Activated CD8-positive, alpha-beta T cell treated with anti-CD3 and anti-CD28 coated beads for 36 hours (primary cell): ENCODE results near the gene TSEN15. TPM values are rescaled to one million over a fixed set of nuclear protein-coding genes. Genes with fewer than 3 reads are reported as not detected.

Experiments used
- ATAC-seq: fragments of 200-7000 bp; cut with Tn5 transposase; one replicate; pipeline ENCODE4 v1.10.0; 2021; ENCODE audit warnings: mild to moderate bottlenecking, moderate library complexity
- CTCF ChIA-PET: fragments of 350-600 bp; sonication (Branson Sonifier 250); formaldehyde crosslinking; loops from one replicate; lab custom pipeline; 2021; ENCODE audit warnings: antibody characterized with exemption; lab: Charles Lee
- POLR2A ChIA-PET: fragments of 350-600 bp; sonication (Branson Sonifier 250); formaldehyde crosslinking; loops from one replicate; lab custom pipeline; 2021; ENCODE audit warnings: antibody characterized with exemption; lab: Charles Lee
- DNase-seq: peaks from one replicate; pipeline ENCODE4 v3.0.0-alpha.2; 2020
- H3K27ac Mint-ChIP-seq: one replicate; pipeline ENCODE4 v1.8.0; 2021; ENCODE audit warnings: mild to moderate bottlenecking, mixed read lengths
- H3K27me3 Mint-ChIP-seq: one replicate; pipeline ENCODE4 v1.8.0; 2021; ENCODE audit warnings: mixed read lengths
- H3K36me3 Mint-ChIP-seq: one replicate; pipeline ENCODE4 v1.8.0; 2021; ENCODE audit warnings: low read depth, mixed read lengths
- H3K4me1 Mint-ChIP-seq: one replicate; pipeline ENCODE4 v1.8.0; 2021; ENCODE audit warnings: low read depth, mixed read lengths
- H3K4me3 Mint-ChIP-seq: one replicate; pipeline ENCODE4 v1.8.0; 2021; ENCODE audit warnings: mild to moderate bottlenecking, moderate library complexity, mixed read lengths
- H3K9me3 Mint-ChIP-seq: one replicate; pipeline ENCODE4 v1.8.0; 2021; ENCODE audit warnings: mixed read lengths
- CTCF ChIP-seq: fragments of 200-600 bp; IDR thresholded peaks from one replicate; pipeline ENCODE4 v1.8.0; 2022; ENCODE audit warnings: antibody characterized with exemption, mild to moderate bottlenecking
- intact Hi-C: fragments of 100-400 bp; cut with micrococcal nuclease; formaldehyde crosslinking; loops from one replicate; pipeline ENCODE4 v1.10.0; 2022
- total RNA-seq, 2 experiments: library from RNA; stranded (reverse); gene quantifications; one replicate each; pipeline ENCODE4 v1.2.3, GENCODE V29; 2021

TSEN15 gene
- total RNA-seq, 2 experiments from 2014 or later = 48.2 to 49.1 TPM

GRCh38 chr1:184080309-184080708 lies 28.8 kb downstream of the TSEN15 start:
- CTCF ChIA-PET = no interaction called here
- TF ChIP-seq CTCF = no peak
- H3K27me3 Mint-ChIP-seq = no peaks in the 10 kb centered on the region
- H3K27ac Mint-ChIP-seq = no peak overlapping the region
- POLR2A ChIA-PET = interaction anchor here (0.7 to 1.0 kb wide), 2 partner anchors 9 to 27 kb away, joined by 3 read pairs; no protein-coding TSS in a partner anchor
- no peak overlapping the region for H3K4me3 Mint-ChIP-seq
- intact Hi-C loops = no loop called here
- DNase-seq (no peak), ATAC-seq (no peak)
- H3K9me3 Mint-ChIP-seq = peaks cover 2% of the 10 kb centered on the region
- peaks cover 14% of the 10 kb centered on the region for H3K36me3 Mint-ChIP-seq
- peaks cover 23% of the 10 kb centered on the region for H3K4me1 Mint-ChIP-seq

GRCh38 chr1:184082541-184083415 lies 31.2 kb downstream of the TSEN15 start:
- Mint-ChIP-seq H3K27me3 (no peaks in the 10 kb centered on the region), H3K4me3 (no peak overlapping the region), H3K27ac (no peak overlapping the region), H3K9me3 (no peaks in the 10 kb centered on the region), H3K4me1 (peaks cover 18% of the 10 kb centered on the region), H3K36me3 (peaks cover 2% of the 10 kb centered on the region)
- intact Hi-C loops = no loop called here
- DNase-seq (no peak), ATAC-seq (no peak)
- ChIA-PET CTCF (interaction anchor here (1.0 to 1.5 kb wide), 2 partner anchors 9 to 140 kb away, joined by 4 read pairs; no protein-coding TSS in a partner anchor), POLR2A (no interaction called here)
- TF ChIP-seq CTCF = no peak

- H3K27ac Mint-ChIP-seq = no peak overlapping the region
- no peak for TF ChIP-seq CTCF
- H3K9me3 Mint-ChIP-seq = no peaks in the 10 kb centered on the region
- H3K36me3 Mint-ChIP-seq = peaks cover 4% of the 10 kb centered on the region
- ChIA-PET POLR2A (no interaction called here), CTCF (no interaction called here)
- H3K4me3 Mint-ChIP-seq = no peak overlapping the region
- no peaks in the 10 kb centered on the region for H3K27me3 Mint-ChIP-seq
- intact Hi-C loops = no loop called here
- DNase-seq (no peak), ATAC-seq (no peak)
- no peaks in the 10 kb centered on the region for H3K4me1 Mint-ChIP-seq
Measured at GRCh38 chr1:184085667-184086066, 34.1 kb downstream of the TSEN15 start.

- Mint-ChIP-seq H3K9me3 (no peaks in the 10 kb centered on the region), H3K27ac (no peak overlapping the region), H3K27me3 (no peaks in the 10 kb centered on the region), H3K36me3 (peaks cover 4% of the 10 kb centered on the region), H3K4me3 (no peak overlapping the region), H3K4me1 (no peaks in the 10 kb centered on the region)
- no peak for ATAC-seq
- POLR2A ChIA-PET = no interaction called here
- TF ChIP-seq CTCF = no peak
- CTCF ChIA-PET = interaction anchor here (0.8 kb wide), 1 partner anchor 11 kb away, joined by 3 read pairs; no protein-coding TSS in a partner anchor
- intact Hi-C loops = no loop called here
- DNase-seq = no peak
Measured at GRCh38 chr1:184088037-184088436, 36.5 kb downstream of the TSEN15 start.

GRCh38 chr1:184093071-184093470 lies 41.5 kb downstream of the TSEN15 start:
- ChIA-PET POLR2A (no interaction called here), CTCF (no interaction called here)
- no peak overlapping the region for H3K4me3 Mint-ChIP-seq

More at GRCh38 chr1:184093071-184093470, 41.5 kb downstream of the TSEN15 start:
- Mint-ChIP-seq H3K4me1 (no peaks in the 10 kb centered on the region), H3K36me3 (peaks cover 7% of the 10 kb centered on the region), H3K27me3 (no peaks in the 10 kb centered on the region), H3K27ac (no peak overlapping the region), H3K9me3 (no peaks in the 10 kb centered on the region)
- TF ChIP-seq CTCF = no peak
- DNase-seq = no peak
- no peak for ATAC-seq
- intact Hi-C loops = no loop called here
